Measurements from ENCODE around the gene SEMA4B. TPM values are rescaled to one million over a fixed set of nuclear protein-coding genes. Genes with fewer than 3 reads are reported as not detected.

The SEMA4B gene
- total RNA-seq, 1 experiment from 2014 or later: 50.2 TPM

DNA sequence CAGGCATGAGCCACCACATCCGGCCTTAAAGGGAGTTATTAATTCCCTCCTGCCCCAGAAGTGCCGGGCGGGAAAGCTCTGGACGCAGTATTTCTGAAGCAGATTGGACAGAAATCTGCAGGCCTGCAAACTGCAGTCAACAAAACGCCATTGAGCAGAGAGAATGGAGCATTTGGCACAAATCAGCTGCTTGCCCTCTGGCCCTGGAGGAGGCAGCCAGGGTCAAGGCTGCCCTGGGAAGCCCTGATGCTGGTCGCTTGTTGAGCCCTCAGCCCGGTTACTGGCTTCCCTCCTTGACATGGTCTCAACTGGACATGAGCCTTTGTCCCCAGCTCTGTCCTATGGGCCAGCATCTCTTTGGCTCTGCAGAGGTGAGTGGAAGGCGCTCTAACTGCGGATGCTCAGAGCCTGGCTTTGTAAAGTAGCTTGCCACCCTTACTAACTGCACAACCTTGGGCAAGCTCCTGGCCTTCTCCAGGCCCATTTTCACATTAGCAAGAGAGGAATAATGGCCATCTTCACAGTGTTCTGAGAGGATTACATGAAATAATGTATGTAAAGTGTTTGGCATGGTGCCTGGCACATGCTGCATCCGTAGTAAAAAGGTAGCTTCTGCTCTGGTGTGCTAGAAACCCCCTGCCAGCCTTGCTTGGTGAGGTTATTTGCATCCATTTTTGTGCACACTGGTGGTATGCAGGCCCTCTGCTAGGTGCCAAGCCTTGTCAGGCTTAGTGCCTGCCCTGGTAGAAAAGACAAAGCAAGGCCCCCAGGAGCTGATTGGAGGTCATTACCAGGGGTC is 4.1 kb downstream of the SEMA4B start (continued):
- no peak for TF ChIP-seq ZNF121 (CRISPR knock-in tag; IDR thresholded peaks at IDR 0.05)

GRCh38 chr15:90205886-90206285 is 4.8 kb downstream of the SEMA4B start:
- POLR2A ChIA-PET: interaction anchor here (0.6 kb wide), 1 partner anchor 9 kb away, joined by 4 read pairs; no protein-coding TSS in a partner anchor
- peaks cover 12% of the 10 kb centered on the region; the same call in 1 of the 2 replicates for H3K36me3 Mint-ChIP-seq
- no peak overlapping the region for H3K4me3 Mint-ChIP-seq
- no peak for TF ChIP-seq MXD4 (CRISPR knock-in tag; IDR thresholded peaks at IDR 0.05; ENCODE audit: borderline replicate concordance)
- no peak overlapping the region for H3K27ac Mint-ChIP-seq
- no peaks in the 10 kb centered on the region for H3K27me3 Mint-ChIP-seq (ENCODE audit: low read depth)
- CTCF ChIA-PET: interaction anchor here (0.9 to 1.6 kb wide), 4 partner anchors 9 to 104 kb away, joined by 3 to 10 read pairs (median 3); partner anchors contain the start of gene IDH2
- DNase-seq (ENCODE audit: low spot score) (no peak), ATAC-seq (no peak)
- H3K9me3 Mint-ChIP-seq: no peaks in the 10 kb centered on the region
- H3K4me1 Mint-ChIP-seq: peaks cover 10% of the 10 kb centered on the region

- peaks cover 12% of the 10 kb centered on the region; the same call in 1 of the 2 replicates for H3K36me3 Mint-ChIP-seq
- H3K4me3 Mint-ChIP-seq: no peak overlapping the region
- TF ChIP-seq ZNF232 (CRISPR knock-in tag; IDR thresholded peaks at IDR 0.05): no peak
- TF ChIP-seq ZNF121 (CRISPR knock-in tag; IDR thresholded peaks at IDR 0.05): no peak
- TF ChIP-seq, protein P1, sequence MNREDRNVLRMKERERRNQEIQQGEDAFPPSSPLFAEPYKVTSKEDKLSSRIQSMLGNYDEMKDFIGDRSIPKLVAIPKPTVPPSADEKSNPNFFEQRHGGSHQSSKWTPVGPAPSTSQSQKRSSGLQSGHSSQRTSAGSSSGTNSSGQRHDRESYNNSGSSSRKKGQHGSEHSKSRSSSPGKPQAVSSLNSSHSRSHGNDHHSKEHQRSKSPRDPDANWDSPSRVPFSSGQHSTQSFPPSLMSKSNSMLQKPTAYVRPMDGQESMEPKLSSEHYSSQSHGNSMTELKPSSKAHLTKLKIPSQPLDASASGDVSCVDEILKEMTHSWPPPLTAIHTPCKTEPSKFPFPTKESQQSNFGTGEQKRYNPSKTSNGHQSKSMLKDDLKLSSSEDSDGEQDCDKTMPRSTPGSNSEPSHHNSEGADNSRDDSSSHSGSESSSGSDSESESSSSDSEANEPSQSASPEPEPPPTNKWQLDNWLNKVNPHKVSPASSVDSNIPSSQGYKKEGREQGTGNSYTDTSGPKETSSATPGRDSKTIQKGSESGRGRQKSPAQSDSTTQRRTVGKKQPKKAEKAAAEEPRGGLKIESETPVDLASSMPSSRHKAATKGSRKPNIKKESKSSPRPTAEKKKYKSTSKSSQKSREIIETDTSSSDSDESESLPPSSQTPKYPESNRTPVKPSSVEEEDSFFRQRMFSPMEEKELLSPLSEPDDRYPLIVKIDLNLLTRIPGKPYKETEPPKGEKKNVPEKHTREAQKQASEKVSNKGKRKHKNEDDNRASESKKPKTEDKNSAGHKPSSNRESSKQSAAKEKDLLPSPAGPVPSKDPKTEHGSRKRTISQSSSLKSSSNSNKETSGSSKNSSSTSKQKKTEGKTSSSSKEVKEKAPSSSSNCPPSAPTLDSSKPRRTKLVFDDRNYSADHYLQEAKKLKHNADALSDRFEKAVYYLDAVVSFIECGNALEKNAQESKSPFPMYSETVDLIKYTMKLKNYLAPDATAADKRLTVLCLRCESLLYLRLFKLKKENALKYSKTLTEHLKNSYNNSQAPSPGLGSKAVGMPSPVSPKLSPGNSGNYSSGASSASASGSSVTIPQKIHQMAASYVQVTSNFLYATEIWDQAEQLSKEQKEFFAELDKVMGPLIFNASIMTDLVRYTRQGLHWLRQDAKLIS (CRISPR knock-in tag; IDR thresholded peaks at IDR 0.05; ENCODE audit: borderline replicate concordance): no peak
- TF ChIP-seq ZNF416 (CRISPR knock-in tag; IDR thresholded peaks at IDR 0.05): no peak
- no peak for TF ChIP-seq TCF7 (CRISPR knock-in tag; IDR thresholded peaks at IDR 0.05; ENCODE audit: low read depth)
- TF ChIP-seq ATF2 (CRISPR knock-in tag; IDR thresholded peaks at IDR 0.05; ENCODE audit: borderline replicate concordance, low read depth): no peak
- ATAC-seq (no peak), DNase-seq (ENCODE audit: low spot score) (no peak)
- H3K27me3 Mint-ChIP-seq (ENCODE audit: low read depth): no peaks in the 10 kb centered on the region
- ChIA-PET CTCF (interaction anchor here (1.0 kb wide), 1 partner anchor 64 kb away, joined by 3 read pairs; no protein-coding TSS in a partner anchor), POLR2A (no interaction called here)
- no peak overlapping the region for H3K27ac Mint-ChIP-seq
- peaks cover 12% of the 10 kb centered on the region for H3K4me1 Mint-ChIP-seq
- H3K9me3 Mint-ChIP-seq: no peaks in the 10 kb centered on the region
These were observed 6.1 kb downstream of the SEMA4B start for GRCh38 chr15:90207252-90207651.

DNA sequence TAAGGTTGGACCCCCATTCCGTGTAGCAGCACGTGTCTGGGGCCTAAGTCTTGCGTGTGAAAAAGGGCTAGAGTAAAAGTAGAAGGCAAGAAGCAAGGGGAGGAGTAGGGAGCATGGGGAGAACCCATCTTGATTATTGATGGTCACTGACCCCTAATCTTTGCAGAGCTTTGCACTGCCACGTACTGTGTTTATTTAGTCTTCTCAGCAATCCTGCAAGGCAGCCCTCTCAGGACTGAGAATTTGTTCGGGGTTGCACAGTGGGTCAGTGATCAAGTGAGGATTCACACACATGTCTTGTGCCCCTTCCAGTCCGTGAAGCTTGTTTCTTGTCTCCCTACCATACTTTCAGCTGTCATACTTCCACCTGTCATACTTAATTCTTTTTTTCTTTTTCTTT is 7.2 kb downstream of the SEMA4B start:
- POLR2A ChIA-PET: no interaction called here
- CTCF ChIA-PET: interaction anchor here (1.2 to 2.7 kb wide), 2 partner anchors 13 to 85 kb away, joined by 5 to 8 read pairs; no protein-coding TSS in a partner anchor
- H3K4me3 Mint-ChIP-seq: no peak overlapping the region
- peaks cover 12% of the 10 kb centered on the region; the same call in 1 of the 2 replicates for H3K36me3 Mint-ChIP-seq
- H3K27me3 Mint-ChIP-seq (ENCODE audit: low read depth): no peaks in the 10 kb centered on the region
- H3K9me3 Mint-ChIP-seq: no peaks in the 10 kb centered on the region
- no peak for DNase-seq (ENCODE audit: low spot score)
- no peak overlapping the region for H3K27ac Mint-ChIP-seq
- ATAC-seq: no peak
- no peak for TF ChIP-seq NFYB (CRISPR knock-in tag; conservative IDR thresholded peaks at IDR 0.05; ENCODE audit: low read depth)
- TF ChIP-seq ELF4 (CRISPR knock-in tag; IDR thresholded peaks at IDR 0.05; ENCODE audit: low read depth): no peak
- peaks cover 2% of the 10 kb centered on the region; the same call in 1 of the 2 replicates for H3K4me1 Mint-ChIP-seq

DNA sequence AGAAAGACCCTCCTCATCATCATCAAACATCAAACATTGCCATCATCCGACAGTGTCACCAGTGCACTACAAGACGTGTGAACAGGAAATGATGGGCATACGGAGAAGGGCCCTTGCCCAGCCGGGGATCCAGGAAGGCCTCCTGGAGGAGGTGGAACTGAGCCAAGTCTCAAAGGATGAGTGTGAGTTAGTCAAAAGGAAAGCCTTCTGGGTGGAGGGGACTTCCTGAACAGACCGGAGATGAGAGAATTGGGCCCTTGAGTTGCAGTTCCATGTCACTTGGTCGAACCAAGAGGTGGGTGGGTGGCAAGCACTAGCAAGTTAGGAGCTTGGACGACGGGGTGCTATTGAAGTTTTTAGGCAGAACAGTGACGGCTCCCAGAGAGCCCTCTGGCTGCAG is 8.5 kb downstream of the SEMA4B start:
- Mint-ChIP-seq H3K27ac (no peak overlapping the region), H3K4me3 (no peak overlapping the region), H3K36me3 (peaks cover 12% of the 10 kb centered on the region; the same call in 1 of the 2 replicates), H3K9me3 (no peaks in the 10 kb centered on the region), H3K27me3 (ENCODE audit: low read depth) (no peaks in the 10 kb centered on the region), H3K4me1 (peaks cover 2% of the 10 kb centered on the region; the same call in 1 of the 2 replicates)
- POLR2A ChIA-PET: no interaction called here
- CTCF ChIA-PET: interaction anchor here (2.7 kb wide), 1 partner anchor 12 kb away, joined by 8 read pairs; no protein-coding TSS in a partner anchor
- no peak for DNase-seq (ENCODE audit: low spot score)
- TF ChIP-seq FOXP1 (CRISPR knock-in tag; IDR thresholded peaks at IDR 0.05; ENCODE audit: borderline replicate concordance) (no peak), CREM (CRISPR knock-in tag; IDR thresholded peaks at IDR 0.05) (no peak)
- ATAC-seq: no peak

Measured in WTC11 (cell line).